Urothelium cell line (cell line): ENCODE results near the gene SLC30A5.

ENCODE experiments used
- DNase-seq: peaks from one replicate; pipeline ENCODE4 v3.0.0; 2011; ENCODE audit warnings: low spot score, mixed read lengths
- FAIRE-seq: peaks from 2 replicates; lab custom pipeline; 2011; peaks lifted over from hg19 to GRCh38; lab: Jason Lieb, UNC

Gene SLC30A5

GRCh38 chr5:69166686-69167492 lies 73.1 kb downstream of the SLC30A5 start, which contains the start of gene CCNB1:
CCNB1 (plus strand) TSS chr5:69167150; CDS start chr5:69167263, 113 bp downstream.
- DNase-seq, result peak; percentile 100
- FAIRE-seq, result peak; percentile 91

GRCh38 chr5:69167493-69167855 lies 73.7 kb downstream of the SLC30A5 start:
- DNase-seq (no peak), FAIRE-seq (no peak)

GRCh38 chr5:69167929-69168328 lies 74.1 kb downstream of the SLC30A5 start:
- DNase-seq, result no peak
- no peak for FAIRE-seq

GRCh38 chr5:69170495-69170894 lies 76.7 kb downstream of the SLC30A5 start:
- FAIRE-seq (no peak), DNase-seq (no peak)

GRCh38 chr5:69170969-69171368 lies 77.2 kb downstream of the SLC30A5 start:
- FAIRE-seq, result no peak
- no peak for DNase-seq
